ENCODE measurements around the gene CIZ1. TPM values are rescaled to one million over a fixed set of nuclear protein-coding genes. Genes with fewer than 3 reads are reported as not detected.

The CIZ1 gene
- total RNA-seq, 2 donors from 2014 or later = 128 to 134 TPM

DNA sequence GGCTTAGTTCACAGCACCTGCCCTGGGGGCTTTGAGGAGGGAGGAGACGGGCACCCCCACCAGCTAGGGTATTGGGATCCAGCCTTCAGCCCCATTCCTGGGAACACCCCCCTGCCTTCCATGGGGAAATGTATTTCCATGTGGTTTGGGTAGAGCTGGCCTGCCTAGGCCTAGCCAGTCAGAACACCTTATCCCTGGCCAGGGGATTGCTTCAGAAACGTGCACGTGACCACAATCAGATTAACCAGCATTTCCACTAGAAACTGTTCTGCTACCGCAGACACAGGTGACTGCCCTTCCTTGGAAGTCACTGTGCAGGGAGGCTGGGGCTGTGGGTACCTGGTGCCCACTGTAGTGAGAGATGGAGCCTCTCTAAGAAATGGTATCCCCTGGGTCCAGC lies 17.3 kb downstream of the CIZ1 start:
- ATAC-seq (no peak), DNase-seq (no peak)
- peaks cover 3% of the 10 kb centered on the region for H3K4me1 Mint-ChIP-seq
- H3K4me3 Mint-ChIP-seq = no peak overlapping the region
- no peaks in the 10 kb centered on the region for H3K9me3 ChIP-seq (ENCODE audit: control insufficient read depth, low read length, poor library complexity, severe bottlenecking)
- H3K27ac Mint-ChIP-seq = no peak overlapping the region
- no peaks in the 10 kb centered on the region for H3K27me3 Mint-ChIP-seq
- peaks cover 2% of the 10 kb centered on the region for H3K36me3 Mint-ChIP-seq (ENCODE audit: low read depth)

DNA sequence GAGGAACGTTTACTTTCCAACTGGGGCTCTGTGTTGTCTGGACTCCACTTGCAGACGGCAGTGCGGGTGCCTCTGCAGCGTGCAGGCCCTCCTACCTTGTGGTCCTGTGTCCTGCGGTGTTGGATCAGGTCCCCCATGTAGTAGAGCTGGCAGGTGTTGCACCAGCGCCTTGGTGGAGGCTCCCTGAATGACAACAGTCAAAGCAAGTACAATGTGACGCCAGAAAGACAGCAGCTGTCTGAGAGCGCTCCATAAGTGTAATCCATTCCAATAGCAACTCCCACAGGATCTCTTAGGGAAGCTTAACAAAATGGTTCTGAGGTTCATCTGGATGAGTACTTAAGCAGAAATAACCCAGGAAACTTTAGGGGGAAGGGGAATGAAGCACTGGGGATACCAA lies 21.4 kb downstream of the CIZ1 start:
- no peak overlapping the region for H3K4me3 Mint-ChIP-seq
- no peaks in the 10 kb centered on the region for H3K9me3 ChIP-seq (ENCODE audit: control insufficient read depth, low read length, poor library complexity, severe bottlenecking)
- peaks cover 7% of the 10 kb centered on the region for H3K4me1 Mint-ChIP-seq
- peaks cover 4% of the 10 kb centered on the region for H3K36me3 Mint-ChIP-seq (ENCODE audit: low read depth)
- no peak overlapping the region for H3K27ac Mint-ChIP-seq
- H3K27me3 Mint-ChIP-seq = no peaks in the 10 kb centered on the region
- no peak for ATAC-seq
- DNase-seq = no peak

DNA sequence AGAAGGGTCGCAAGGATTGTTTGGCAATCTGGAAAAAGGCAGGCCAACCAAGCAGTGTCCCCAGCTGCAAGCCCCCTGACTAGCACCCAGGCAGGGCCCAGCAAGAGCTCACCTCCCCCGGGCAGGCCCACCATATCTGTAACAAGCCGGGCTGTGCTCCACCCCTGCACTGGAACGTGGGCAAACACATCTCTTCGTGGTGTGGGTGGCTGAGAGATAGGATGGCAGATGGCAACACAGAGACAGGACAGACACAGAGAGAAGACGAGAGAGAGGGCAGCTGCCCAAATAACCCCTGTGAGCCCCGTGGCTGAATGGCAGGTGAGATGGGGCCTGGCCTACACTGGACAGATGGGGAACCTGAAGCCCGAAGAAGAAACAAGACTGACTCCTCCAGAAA lies 21.9 kb downstream of the CIZ1 start:
- no peaks in the 10 kb centered on the region for H3K27me3 Mint-ChIP-seq
- peaks cover 7% of the 10 kb centered on the region for H3K4me1 Mint-ChIP-seq
- H3K9me3 ChIP-seq (ENCODE audit: control insufficient read depth, low read length, poor library complexity, severe bottlenecking) = no peaks in the 10 kb centered on the region
- DNase-seq (no peak), ATAC-seq (no peak)
- no peak overlapping the region for H3K27ac Mint-ChIP-seq
- H3K4me3 Mint-ChIP-seq = no peak overlapping the region
- H3K36me3 Mint-ChIP-seq (ENCODE audit: low read depth) = peaks cover 4% of the 10 kb centered on the region

DNA sequence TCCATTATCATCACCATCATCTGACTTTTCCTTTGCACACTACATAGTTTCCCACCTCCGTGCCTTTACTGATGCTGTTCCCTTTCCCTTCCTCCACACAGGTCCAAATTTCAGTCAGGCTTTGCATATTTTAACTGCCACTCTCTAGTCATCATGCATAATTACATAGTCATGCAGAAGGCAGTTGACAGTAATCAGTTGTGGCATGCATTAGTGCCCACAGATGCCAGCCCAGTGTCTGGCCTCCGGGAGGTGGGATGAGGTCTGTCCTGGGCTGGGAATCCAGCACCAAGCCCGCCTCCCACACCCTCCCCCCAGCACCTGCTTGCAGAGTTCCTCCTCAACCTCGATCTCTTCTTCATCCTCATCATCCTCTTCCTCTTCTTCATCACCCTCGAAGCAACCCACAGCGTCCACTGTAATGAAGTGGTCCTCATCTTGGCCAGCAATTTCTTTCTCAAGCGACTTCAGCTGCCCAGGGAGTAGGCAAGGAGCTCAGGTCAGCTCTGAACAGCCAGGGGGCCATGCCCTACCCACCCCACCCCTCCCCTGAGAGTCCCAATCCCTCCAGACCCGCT lies 22.6 kb downstream of the CIZ1 start:
- no peak for ATAC-seq
- H3K9me3 ChIP-seq (ENCODE audit: control insufficient read depth, low read length, poor library complexity, severe bottlenecking) = no peaks in the 10 kb centered on the region
- Mint-ChIP-seq H3K4me3 (no peak overlapping the region), H3K36me3 (ENCODE audit: low read depth) (peaks cover 4% of the 10 kb centered on the region), H3K4me1 (peaks cover 7% of the 10 kb centered on the region), H3K27me3 (no peaks in the 10 kb centered on the region), H3K27ac (no peak overlapping the region)
- DNase-seq = no peak

DNA sequence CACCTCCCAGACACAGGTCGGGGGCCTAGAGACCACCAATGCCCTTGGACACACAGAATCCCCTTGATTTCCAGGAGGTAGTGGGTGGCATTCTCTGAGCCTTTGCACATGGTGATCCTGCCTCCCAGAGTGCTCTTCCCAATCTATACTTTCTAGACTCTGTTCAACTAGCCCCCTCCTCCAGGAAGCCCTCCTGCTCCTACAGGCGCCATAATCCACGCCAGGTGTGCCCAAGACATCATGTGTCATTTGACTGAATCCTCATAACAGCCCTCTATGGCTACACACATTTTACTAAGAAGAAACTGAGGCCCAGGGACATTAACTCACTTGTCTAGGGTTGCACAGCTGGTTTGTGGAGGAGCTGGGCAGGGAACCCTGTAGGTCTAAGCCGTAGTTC lies 24.2 kb downstream of the CIZ1 start:
- no peaks in the 10 kb centered on the region for H3K27me3 Mint-ChIP-seq
- H3K27ac Mint-ChIP-seq = no peak overlapping the region
- peaks cover 6% of the 10 kb centered on the region for H3K36me3 Mint-ChIP-seq (ENCODE audit: low read depth)

DNA sequence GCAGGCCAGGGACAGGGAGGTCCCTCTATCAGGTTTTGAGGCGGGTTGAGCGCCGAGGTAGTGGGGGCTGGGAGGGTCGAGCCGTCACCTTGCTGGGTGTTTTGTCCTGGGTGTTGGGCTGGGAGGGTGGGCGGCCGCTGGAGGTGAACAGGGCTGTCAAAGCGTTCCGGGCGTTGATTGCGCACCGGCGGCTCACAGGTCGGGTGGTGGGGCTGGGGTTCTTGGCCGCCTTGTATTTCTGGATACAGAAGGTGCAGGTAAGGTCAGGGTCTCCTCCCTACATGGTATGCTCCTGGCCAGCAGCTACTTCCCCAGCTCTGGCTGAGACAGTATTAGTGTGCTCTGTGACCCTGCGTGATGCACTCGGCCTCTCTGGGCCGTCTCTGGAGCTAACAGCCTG lies 25.2 kb downstream of the CIZ1 start:
- Mint-ChIP-seq H3K27ac (no peak overlapping the region), H3K27me3 (no peaks in the 10 kb centered on the region), H3K4me3 (no peak overlapping the region), H3K4me1 (peaks cover 15% of the 10 kb centered on the region), H3K36me3 (ENCODE audit: low read depth) (peaks cover 6% of the 10 kb centered on the region)
- ATAC-seq = no peak
- no peak for DNase-seq
- H3K9me3 ChIP-seq (ENCODE audit: control insufficient read depth, low read length, poor library complexity, severe bottlenecking) = no peaks in the 10 kb centered on the region

More for the DNA sequence above, 24.2 kb downstream of the CIZ1 start:
- DNase-seq (no peak), ATAC-seq (no peak)
- H3K9me3 ChIP-seq (ENCODE audit: control insufficient read depth, low read length, poor library complexity, severe bottlenecking) = no peaks in the 10 kb centered on the region
- H3K4me3 Mint-ChIP-seq = no peak overlapping the region
- peaks cover 13% of the 10 kb centered on the region for H3K4me1 Mint-ChIP-seq

DNA sequence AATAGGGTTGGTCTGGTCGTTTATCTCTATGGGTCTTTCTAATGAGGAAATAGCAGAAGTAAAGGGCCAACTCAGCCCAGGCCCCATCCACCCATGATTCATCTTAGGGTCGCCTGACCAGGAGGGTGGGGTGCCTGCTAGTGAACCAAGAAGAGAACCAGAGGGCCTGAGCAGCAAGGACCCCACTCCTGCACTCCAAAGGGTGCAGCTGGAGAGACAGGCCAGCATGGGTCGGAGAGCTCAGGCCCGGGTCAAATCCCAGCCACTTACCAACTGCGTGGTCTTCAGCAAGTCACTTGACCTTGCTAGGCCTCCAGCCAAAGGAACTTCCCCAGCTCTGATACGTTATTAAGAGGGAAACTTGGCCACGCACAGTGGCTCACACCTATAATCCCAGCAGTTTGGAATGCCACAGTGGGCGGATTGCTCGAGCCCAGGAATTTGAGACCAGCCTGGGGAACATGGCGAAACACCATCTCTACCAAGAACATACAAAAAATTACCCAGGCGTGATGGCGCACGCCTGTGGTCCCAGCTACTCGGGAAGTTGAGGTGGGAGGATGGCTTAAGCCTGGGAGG lies 27.0 kb downstream of the CIZ1 start:
- no peaks in the 10 kb centered on the region for H3K9me3 ChIP-seq (ENCODE audit: control insufficient read depth, low read length, poor library complexity, severe bottlenecking)
- Mint-ChIP-seq H3K4me1 (peaks cover 19% of the 10 kb centered on the region), H3K27ac (no peak overlapping the region), H3K27me3 (no peaks in the 10 kb centered on the region), H3K36me3 (ENCODE audit: low read depth) (peaks cover 4% of the 10 kb centered on the region), H3K4me3 (no peak overlapping the region)
- no peak for DNase-seq
- no peak for ATAC-seq

DNA sequence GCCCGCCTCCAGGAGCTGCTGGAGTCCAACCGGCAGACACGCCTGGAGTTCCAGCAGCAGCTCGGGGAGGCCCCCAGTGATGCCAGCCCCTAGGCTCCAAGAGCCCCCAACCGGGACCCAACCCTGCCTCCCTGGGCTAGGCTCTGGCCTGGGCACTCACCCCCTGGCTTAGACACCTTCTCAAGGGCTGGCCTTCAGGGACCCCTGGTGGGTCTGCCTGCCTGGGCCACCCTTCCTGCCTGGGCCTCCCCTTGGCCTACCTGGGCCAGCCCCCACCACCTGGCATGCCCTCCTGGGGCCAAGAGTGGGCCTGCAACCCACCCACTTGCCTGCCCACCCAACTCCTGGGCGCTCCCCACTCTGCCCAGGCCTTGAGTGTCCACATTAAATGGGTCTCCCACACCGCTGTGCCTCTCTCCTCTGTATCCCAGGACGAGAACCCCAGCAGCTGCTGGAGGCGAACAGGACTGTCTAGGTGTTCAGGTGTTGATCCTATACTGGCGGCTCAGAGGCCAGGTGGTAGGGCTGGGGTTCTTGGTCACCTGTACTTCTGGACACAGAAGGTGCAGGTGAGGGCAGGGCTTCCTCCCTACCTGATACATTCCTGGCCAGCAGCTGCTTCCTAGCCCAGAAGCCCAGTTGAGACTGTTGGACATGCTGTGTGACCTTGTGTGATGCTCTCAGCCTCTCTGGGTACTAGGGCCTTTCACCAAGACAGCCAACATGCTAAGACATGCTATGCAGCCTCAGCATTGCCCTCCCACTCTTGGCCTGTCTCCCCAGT lies 27.7 kb downstream of the CIZ1 start:
- Mint-ChIP-seq H3K36me3 (ENCODE audit: low read depth) (peaks cover 4% of the 10 kb centered on the region), H3K27ac (no peak overlapping the region), H3K4me3 (no peak overlapping the region), H3K27me3 (no peaks in the 10 kb centered on the region), H3K4me1 (peaks cover 21% of the 10 kb centered on the region)
- H3K9me3 ChIP-seq (ENCODE audit: control insufficient read depth, low read length, poor library complexity, severe bottlenecking) = no peaks in the 10 kb centered on the region
- DNase-seq (no peak), ATAC-seq (no peak)

DNA sequence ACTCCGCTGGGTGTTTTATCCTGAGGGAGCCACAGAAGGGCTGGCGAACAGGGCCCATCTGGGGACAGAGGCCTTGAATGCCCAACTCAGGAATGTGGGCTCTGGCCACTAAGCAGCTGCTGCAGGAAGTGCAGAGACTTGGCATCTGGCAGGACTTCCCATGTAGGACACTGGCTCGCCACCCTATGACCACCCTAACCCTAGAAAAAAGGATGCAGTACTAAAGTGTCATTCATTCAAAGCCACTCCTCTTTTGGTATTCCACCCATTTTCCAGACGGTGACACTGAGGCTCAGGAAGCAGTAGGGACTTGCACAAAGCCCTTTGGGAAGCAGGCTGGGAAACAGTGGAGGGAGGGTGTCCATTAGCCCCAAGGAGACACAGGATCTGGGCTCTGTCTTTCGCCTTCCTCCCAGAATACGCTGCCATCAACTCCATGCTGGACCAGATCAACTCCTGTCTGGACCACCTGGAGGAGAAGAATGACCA lies 28.3 kb downstream of the CIZ1 start:
- H3K36me3 Mint-ChIP-seq (ENCODE audit: low read depth) = peaks cover 4% of the 10 kb centered on the region
- H3K27me3 Mint-ChIP-seq = no peaks in the 10 kb centered on the region
- DNase-seq = no peak
- no peak overlapping the region for H3K4me3 Mint-ChIP-seq
- H3K4me1 Mint-ChIP-seq = peaks cover 18% of the 10 kb centered on the region
- ATAC-seq = no peak
- no peaks in the 10 kb centered on the region for H3K9me3 ChIP-seq (ENCODE audit: control insufficient read depth, low read length, poor library complexity, severe bottlenecking)
- H3K27ac Mint-ChIP-seq = no peak overlapping the region

DNA sequence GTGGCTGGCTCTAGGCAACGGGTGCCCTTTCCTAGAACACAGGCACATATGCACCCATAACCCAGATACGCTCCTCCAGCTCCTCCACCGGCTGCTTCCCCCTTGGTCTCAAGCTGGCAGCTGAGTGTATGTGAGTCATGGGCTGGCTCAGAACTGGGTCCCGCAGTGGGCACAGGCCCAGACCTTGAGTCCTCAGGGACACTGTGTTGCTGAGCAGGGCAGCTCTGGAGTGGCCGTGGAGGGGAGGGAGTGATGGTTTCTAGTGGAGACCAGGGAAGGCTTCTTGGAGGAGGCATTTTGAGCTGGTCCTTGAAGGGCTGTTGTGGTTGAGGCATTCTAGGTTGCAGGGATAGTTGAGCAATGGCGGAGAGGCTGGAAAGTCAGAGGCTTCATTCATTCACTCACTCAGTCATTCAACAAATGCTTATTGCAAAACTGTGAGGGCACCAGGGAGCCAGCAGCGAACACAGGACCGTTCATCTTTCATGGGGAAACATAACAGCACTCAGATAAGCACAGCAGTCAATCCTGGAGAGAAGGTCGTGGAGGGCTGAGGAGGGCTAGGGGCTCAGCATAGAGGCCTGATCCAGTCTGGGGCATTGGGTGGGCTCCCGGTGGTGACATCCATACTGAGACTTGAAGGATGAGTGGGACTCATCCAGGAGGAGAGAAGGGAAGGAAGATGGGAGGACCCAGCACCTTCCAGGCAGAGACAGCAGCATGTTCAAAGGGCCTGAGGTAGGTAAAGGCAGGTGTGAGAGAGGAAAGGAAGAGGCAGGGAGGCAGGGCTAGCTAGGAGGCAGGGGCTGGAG lies 29.0 kb downstream of the CIZ1 start:
- H3K27me3 Mint-ChIP-seq = no peaks in the 10 kb centered on the region
- DNase-seq (no peak), ATAC-seq (no peak)
- peaks cover 18% of the 10 kb centered on the region for H3K4me1 Mint-ChIP-seq
- peak overlapping the region; percentile 28 for H3K4me3 Mint-ChIP-seq
- H3K36me3 Mint-ChIP-seq (ENCODE audit: low read depth) = peaks cover 4% of the 10 kb centered on the region
- H3K27ac Mint-ChIP-seq = no peak overlapping the region
- H3K9me3 ChIP-seq (ENCODE audit: control insufficient read depth, low read length, poor library complexity, severe bottlenecking) = no peaks in the 10 kb centered on the region

DNA sequence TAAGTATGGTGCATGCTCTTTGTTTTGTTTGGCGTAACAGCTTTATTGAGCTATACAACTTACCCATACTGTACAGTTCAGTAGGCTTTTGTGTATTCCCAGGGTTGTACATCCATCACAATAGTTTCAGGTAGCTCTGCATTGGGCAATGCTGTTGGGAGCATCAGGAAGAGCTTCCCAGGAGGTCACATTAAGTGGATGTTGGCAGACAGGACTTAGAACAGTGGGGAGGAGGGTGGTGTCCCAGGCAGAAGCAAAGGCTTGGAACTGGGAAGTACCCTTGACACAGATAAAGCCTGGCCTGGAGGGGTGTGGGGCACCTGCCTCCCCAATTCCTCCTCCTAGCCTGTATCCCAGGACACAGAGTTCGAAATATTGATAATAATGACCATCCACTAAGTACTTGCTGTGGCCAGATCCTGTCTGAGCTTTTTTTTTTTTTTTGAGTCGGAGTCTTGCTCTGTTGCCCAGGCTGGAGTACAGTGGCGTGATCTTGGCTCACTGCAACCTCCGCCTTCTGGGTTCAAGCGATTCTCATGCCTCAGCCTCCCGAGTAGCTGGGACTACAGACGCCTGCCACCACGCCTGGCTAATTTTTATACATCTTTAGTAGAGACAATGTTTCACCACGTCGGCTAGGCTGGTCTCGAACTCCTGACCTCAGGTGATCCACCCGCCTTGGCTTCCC lies 30.0 kb downstream of the CIZ1 start:
- Mint-ChIP-seq H3K4me1 (peaks cover 16% of the 10 kb centered on the region), H3K27me3 (no peaks in the 10 kb centered on the region), H3K36me3 (ENCODE audit: low read depth) (peaks cover 2% of the 10 kb centered on the region), H3K4me3 (peak overlapping the region; percentile 87), H3K27ac (no peak overlapping the region)
- DNase-seq (no peak), ATAC-seq (no peak)
- H3K9me3 ChIP-seq (ENCODE audit: control insufficient read depth, low read length, poor library complexity, severe bottlenecking) = no peaks in the 10 kb centered on the region

DNA sequence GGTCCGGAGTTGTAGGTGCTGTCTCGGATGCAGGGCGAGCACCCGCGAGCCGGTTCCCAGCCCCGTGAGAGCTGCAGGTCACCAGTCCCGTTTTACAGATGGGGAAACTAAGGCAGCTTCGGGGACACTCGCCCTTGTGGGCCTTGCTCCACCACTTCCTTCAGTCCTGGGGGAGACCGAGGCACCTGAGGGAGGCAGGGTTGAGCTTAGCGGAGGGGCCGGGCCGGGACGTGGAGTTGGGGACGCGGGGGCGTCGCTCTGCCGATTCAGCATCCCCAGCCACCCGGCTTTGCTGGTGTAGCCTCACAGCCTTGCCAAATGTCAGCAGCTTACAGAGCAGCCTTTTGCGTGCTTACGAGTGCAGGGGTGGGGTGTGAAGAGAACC lies 30.8 kb downstream of the CIZ1 start:
- H3K4me3 Mint-ChIP-seq = peak overlapping the region; percentile 87
- peak overlapping the region; percentile 68 for H3K27ac Mint-ChIP-seq
- H3K4me1 Mint-ChIP-seq = peaks cover 14% of the 10 kb centered on the region
- H3K9me3 ChIP-seq (ENCODE audit: control insufficient read depth, low read length, poor library complexity, severe bottlenecking) = no peaks in the 10 kb centered on the region
- peaks cover 2% of the 10 kb centered on the region for H3K36me3 Mint-ChIP-seq (ENCODE audit: low read depth)
- DNase-seq = peak in 1 of 3 donors; percentile 23
- H3K27me3 Mint-ChIP-seq = no peaks in the 10 kb centered on the region
- no peak for ATAC-seq

All from T-helper 17 cell (primary cell).